Left colon (tissue), 2 donors: ENCODE data around the gene HTR7. TPM values are rescaled to one million over a fixed set of nuclear protein-coding genes. Genes with fewer than 3 reads are reported as not detected.
A peak's percentile ranks its signal among the peaks of the same experiment; 100 is the strongest.
"Not testable (repeated sequence)": the region's sequence is repeated elsewhere in the genome, so short reads cannot be mapped to it uniquely, and the experiment has no call there.

Experiments used
- ATAC-seq: fragments of 200-7000 bp; cut with Tn5 transposase; one replicate; pipeline ENCODE4 v1.9.1; 2020; ENCODE audit warnings: mild to moderate bottlenecking, moderate library complexity
- DNase-seq, 2 donors: peaks; one replicate each; pipeline ENCODE4 v3.0.0-alpha.2; 2020
- intact Hi-C, 2 donors: fragments of 100-400 bp; cut with DNase I in 1 of 2; cut with micrococcal nuclease in 1 of 2; formaldehyde crosslinking; loops; one replicate each; pipeline versions ENCODE4 v1.11.2 to v1.14.0; 2022; cut with DNase I, micrococcal nuclease
- total RNA-seq, 2 donors: library from RNA; stranded (reverse); fragmentation: NEBNext Ultra II Directional; extraction: Animal tissue kit (Norgen Biotek cat#: 25700); gene quantifications; one replicate each; pipeline ENCODE4 v1.2.1, GENCODE V29; 2021
- donor health status: DM: no; HTN: no; CAD: no.
- donor health status: DM: yes; HTN: yes; CAD: no.

Gene HTR7
- total RNA-seq, 2 donors from 2014 or later: 0.21 to 0.61 TPM

GRCh38 chr10:90817128-90817889 lies 40.5 kb downstream of the HTR7 start:
- DNase-seq (no peak), ATAC-seq (no peak)
- intact Hi-C loops: no loop called here

- ATAC-seq (no peak), DNase-seq (no peak)
- intact Hi-C loops: no loop called here
Observed at GRCh38 chr10:90816466-90816865, 41.4 kb downstream of the HTR7 start.

GRCh38 chr10:90813594-90814365 lies 44.1 kb downstream of the HTR7 start:
- ATAC-seq: no peak
- no peak for DNase-seq
- intact Hi-C loops: no loop called here

- DNase-seq, ATAC-seq, intact Hi-C loops: not testable (repeated sequence)
Observed at GRCh38 chr10:90807106-90807505, 50.7 kb downstream of the HTR7 start.

- ATAC-seq: no peak
- no peak for DNase-seq
- intact Hi-C loops: no loop called here
Observed at GRCh38 chr10:90806677-90807076, 51.2 kb downstream of the HTR7 start.

- DNase-seq: no peak
- intact Hi-C loops: no loop called here
- ATAC-seq: no peak
Observed at GRCh38 chr10:90805206-90805605, 52.6 kb downstream of the HTR7 start.

GRCh38 chr10:90804354-90804753 lies 53.5 kb downstream of the HTR7 start:
- intact Hi-C loops: no loop called here
- DNase-seq: no peak
- no peak for ATAC-seq

- intact Hi-C loops: no loop called here
- ATAC-seq: no peak
- no peak for DNase-seq
Observed at GRCh38 chr10:90801608-90802007, 56.2 kb downstream of the HTR7 start.

GRCh38 chr10:90800232-90800796 lies 57.5 kb downstream of the HTR7 start:
- intact Hi-C loops: no loop called here
- no peak for DNase-seq
- no peak for ATAC-seq

- ATAC-seq: no peak
- intact Hi-C loops: no loop called here
- no peak for DNase-seq
Observed at GRCh38 chr10:90799172-90799571, 58.7 kb downstream of the HTR7 start.

GRCh38 chr10:90798482-90798881 lies 59.4 kb downstream of the HTR7 start:
- intact Hi-C loops: no loop called here
- ATAC-seq (no peak), DNase-seq (no peak)

GRCh38 chr10:90790422-90790821 lies 67.4 kb downstream of the HTR7 start:
- ATAC-seq (no peak), DNase-seq (no peak)
- intact Hi-C loops: no loop called here

GRCh38 chr10:90788968-90789367 lies 68.9 kb downstream of the HTR7 start:
- intact Hi-C loops: no loop called here
- ATAC-seq (no peak), DNase-seq (no peak)

GRCh38 chr10:90788199-90788491 lies 69.7 kb downstream of the HTR7 start:
- intact Hi-C loops: no loop called here
- DNase-seq (no peak), ATAC-seq (no peak)

- intact Hi-C loops: no loop called here
- DNase-seq: peak in 1 of 2 donors; percentile 16
- peak; percentile 55 for ATAC-seq
Observed at GRCh38 chr10:90787393-90788198, 70.2 kb downstream of the HTR7 start.

GRCh38 chr10:90785782-90786181 lies 72.1 kb downstream of the HTR7 start:
- no peak for DNase-seq
- intact Hi-C loops: no loop called here
- no peak for ATAC-seq

- DNase-seq (no peak), ATAC-seq (no peak)
- intact Hi-C loops: no loop called here
Observed at GRCh38 chr10:90784771-90785170, 73.1 kb downstream of the HTR7 start.

GRCh38 chr10:90780488-90780887 lies 77.4 kb downstream of the HTR7 start:
- intact Hi-C loops: no loop called here
- ATAC-seq (no peak), DNase-seq (no peak)

GRCh38 chr10:90779548-90779947 lies 78.3 kb downstream of the HTR7 start:
- no peak for DNase-seq
- intact Hi-C loops: no loop called here
- no peak for ATAC-seq

- intact Hi-C loops: no loop called here
- no peak for ATAC-seq
- no peak for DNase-seq
Observed at GRCh38 chr10:90777621-90778020, 80.2 kb downstream of the HTR7 start.
